Aorta (tissue), 5 donors: ENCODE data around the gene HBM. TPM values are rescaled to one million over a fixed set of nuclear protein-coding genes. Genes with fewer than 3 reads are reported as not detected.
"Not testable (repeated sequence)": the region's sequence is repeated elsewhere in the genome, so short reads cannot be mapped to it uniquely, and the experiment has no call there.

Experiments
- ATAC-seq: fragments of 200-7000 bp; cut with Tn5 transposase; one replicate; pipeline ENCODE4 v1.9.1; 2022; ENCODE audit warnings: moderate library complexity; ENCODE audit not compliant: low FRiP score
- DNase-seq, 2 donors: peaks; one replicate each; pipeline ENCODE4 v3.0.0-alpha.2; 2020
- H3K27ac ChIP-seq, 2 donors: one replicate each; pipeline ENCODE4 v1.5.1; 2013; ENCODE audit warnings: low read length in 2 of 2, mild to moderate bottlenecking in 2 of 2, moderate library complexity in 2 of 2, control low read depth in 1 of 2, inconsistent platforms in 1 of 2, low read depth in 1 of 2
- H3K27me3 ChIP-seq, 2 donors: one replicate each; pipeline ENCODE4 v1.6.1; 2013; ENCODE audit warnings: control low read depth in 1 of 2, low read length in 1 of 2, mild to moderate bottlenecking in 1 of 2, moderate library complexity in 1 of 2; ENCODE audit not compliant: insufficient read depth in 2 of 2, control insufficient read depth in 1 of 2
- H3K36me3 ChIP-seq, 2 donors: one replicate each; pipeline ENCODE4 v1.6.1; 2013; ENCODE audit warnings: control low read depth in 1 of 2, low read length in 1 of 2, mild to moderate bottlenecking in 1 of 2; ENCODE audit not compliant: insufficient read depth in 2 of 2, control insufficient read depth in 1 of 2
- H3K4me1 ChIP-seq, 2 donors: one replicate each; pipeline ENCODE4 v1.6.1; 2013; ENCODE audit warnings: low read length in 2 of 2, control low read depth in 1 of 2, mild to moderate bottlenecking in 1 of 2, moderate library complexity in 1 of 2; ENCODE audit not compliant: insufficient read depth in 2 of 2, control insufficient read depth in 1 of 2
- H3K4me3 ChIP-seq, 2 donors: one replicate each; pipeline ENCODE4 v1.5.1; 2013; ENCODE audit warnings: low read length in 2 of 2, control low read depth in 1 of 2, mild to moderate bottlenecking in 1 of 2
- H3K9me3 ChIP-seq: one replicate; pipeline ENCODE4 v1.6.1; 2013; ENCODE audit warnings: mild to moderate bottlenecking, low read length; ENCODE audit not compliant: control insufficient read depth
- WGBS, 2 donors: extraction: QIAGEN DNeasy Blood & Tissue Kit; methylation state at CpG; one replicate each; pipeline ENCODE4 v1.1.7; 2013; 5-methylcytosine and 5-hydroxymethylcytosine counted together
- intact Hi-C, 2 donors: fragments of 100-400 bp; cut with DNase I; formaldehyde crosslinking; loops; one replicate each; pipeline versions ENCODE4 v1.14.2 to v1.15.0; 2022
- polyA plus RNA-seq, 2 donors: library from polyadenylated mRNA; stranded (reverse); fragments of 200-250 nt; gene quantifications; one replicate each; pipeline ENCODE4 v1.2.3, GENCODE V29; 2013
- total RNA-seq, 2 donors: library from RNA; stranded (reverse); fragmentation: NEBNext Ultra II Directional; extraction: Animal tissue kit (Norgen Biotek cat#: 25700); gene quantifications; one replicate each; pipeline ENCODE4 v1.2.1, GENCODE V29; 2021
- donor health status: healthy with polysubstance abuse.
- donor health status: Bipolar disorder and iron deficiency.
- donor health status: DM: no; HTN: no; CAD: no.
- donor health status: DM: no; HTN: no; CAD: no.
- donor health status: DM: yes; HTN: yes; CAD: no.

HBM gene
- total and polyA plus RNA-seq, 4 donors = 3.1 TPM; not detected in 3

GRCh38 chr16:200388-200787 lies 34.6 kb downstream of the HBM start:
- Histone ChIP-seq H3K36me3 (peaks cover 4 to 16% of the 10 kb centered on the region in 2 donors), H3K27ac (no peak overlapping the region), H3K4me3 (no peak overlapping the region), H3K27me3 (no peaks in the 10 kb centered on the region), H3K9me3 (no peaks in the 10 kb centered on the region), H3K4me1 (no peaks in the 10 kb centered on the region)
- intact Hi-C loops = no loop called here
- ATAC-seq (no peak), DNase-seq (no peak)
- WGBS, 2 donors = 90 to 92% methylated on average over 5 of the region's 5 CpGs

- Histone ChIP-seq H3K9me3 (no peaks in the 10 kb centered on the region), H3K27me3 (no peaks in the 10 kb centered on the region), H3K27ac (no peak overlapping the region), H3K36me3 (peaks cover 16 to 18% of the 10 kb centered on the region in 2 donors), H3K4me1 (no peaks in the 10 kb centered on the region), H3K4me3 (no peak overlapping the region)
- WGBS, 2 donors = 96 to 98% methylated on average over 4 of the region's 4 CpGs
- DNase-seq (no peak), ATAC-seq (no peak)
- intact Hi-C loops = no loop called here
Observed at GRCh38 chr16:203246-203645, 37.5 kb downstream of the HBM start.

GRCh38 chr16:204046-204445 lies 38.3 kb downstream of the HBM start:
- H3K4me1 ChIP-seq, H3K27me3 ChIP-seq, H3K27ac ChIP-seq, DNase-seq, H3K9me3 ChIP-seq, H3K4me3 ChIP-seq, intact Hi-C loops, ATAC-seq: not testable (repeated sequence)
- 94 to 98% methylated on average over 9 of the region's 9 CpGs for WGBS, 2 donors
- peaks cover 13 to 16% of the 10 kb centered on the region in 2 donors for H3K36me3 ChIP-seq

GRCh38 chr16:209359-209758 lies 43.6 kb downstream of the HBM start:
- H3K4me1 ChIP-seq, H3K4me3 ChIP-seq, H3K27me3 ChIP-seq, ATAC-seq, DNase-seq, H3K9me3 ChIP-seq, H3K27ac ChIP-seq, intact Hi-C loops: not testable (repeated sequence)
- 82 to 83% methylated on average over 4 of the region's 4 CpGs for WGBS, 2 donors
- peaks cover 12 to 16% of the 10 kb centered on the region in 2 donors for H3K36me3 ChIP-seq

GRCh38 chr16:211631-212180 lies 45.9 kb downstream of the HBM start:
- 88% methylated on average over 14 of the region's 14 CpGs for WGBS, 2 donors
- H3K4me1 ChIP-seq, H3K4me3 ChIP-seq, intact Hi-C loops, ATAC-seq, DNase-seq, H3K27ac ChIP-seq, H3K9me3 ChIP-seq, H3K27me3 ChIP-seq: not testable (repeated sequence)
- peaks cover 2 to 11% of the 10 kb centered on the region in 2 donors for H3K36me3 ChIP-seq

GRCh38 chr16:212999-213398 lies 47.2 kb downstream of the HBM start:
- DNase-seq = no peak
- peaks cover 2 to 6% of the 10 kb centered on the region in 2 donors for H3K36me3 ChIP-seq
- H3K4me1 ChIP-seq = no peaks in the 10 kb centered on the region
- H3K27me3 ChIP-seq = no peaks in the 10 kb centered on the region
- 87 to 92% methylated on average over 3 of the region's 3 CpGs for WGBS, 2 donors
- no peak overlapping the region for H3K4me3 ChIP-seq
- no peak for ATAC-seq
- no peaks in the 10 kb centered on the region for H3K9me3 ChIP-seq
- H3K27ac ChIP-seq = no peak overlapping the region
- intact Hi-C loops = no loop called here

Other genes with a start within 250 kb of the HBM start
- gene POLR3K, start 112.4 kb upstream of the HBM start, total RNA-seq = 1 to 10 TPM; 6.0 to 6.1 TPM
- gene POLR3K, start 112.4 kb upstream of the HBM start, polyA plus RNA-seq = 10 to 100 TPM in 1 of 2 donors, 1 to 10 TPM in 1; 8.5 to 10.9 TPM
- gene SNRNP25, start 112.2 kb upstream of the HBM start, total RNA-seq = 10 to 100 TPM; 10.7 to 11.1 TPM
- gene SNRNP25, start 112.2 kb upstream of the HBM start, polyA plus RNA-seq = 10 to 100 TPM; 18.5 to 32.2 TPM
- 10 to 100 TPM; 79.2 to 91.0 TPM for gene RHBDF1, start 93.3 kb upstream of the HBM start, total RNA-seq
- 100 to 1,000 TPM in 1 of 2 donors, 10 to 100 TPM in 1; 23.7 to 215 TPM for gene RHBDF1, start 93.3 kb upstream of the HBM start, polyA plus RNA-seq
- 10 to 100 TPM; 56.2 to 59.5 TPM for gene MPG, start 87.8 kb upstream of the HBM start, total RNA-seq
- gene MPG, start 87.8 kb upstream of the HBM start, polyA plus RNA-seq = 100 to 1,000 TPM in 1 of 2 donors, 10 to 100 TPM in 1; 88.7 to 213 TPM
- 10 to 100 TPM; 13.4 to 29.0 TPM for gene NPRL3, start 27.3 kb upstream of the HBM start, total RNA-seq
- gene NPRL3, start 27.3 kb upstream of the HBM start, polyA plus RNA-seq = 10 to 100 TPM in 1 of 2 donors, 1 to 10 TPM in 1; 5.8 to 16.3 TPM
- gene HBZ, start 13.3 kb upstream of the HBM start, total RNA-seq = not detected
- gene HBZ, start 13.3 kb upstream of the HBM start, polyA plus RNA-seq = not detected
- gene HBA2, start 6.9 kb downstream of the HBM start, total RNA-seq = 1,000 to 10,000 TPM in 1 of 2 donors, 100 to 1,000 TPM in 1; 448 to 1,265 TPM
- gene HBA2, start 6.9 kb downstream of the HBM start, polyA plus RNA-seq = 10 to 100 TPM; 30.6 to 35.8 TPM
- 1,000 to 10,000 TPM in 1 of 2 donors, 100 to 1,000 TPM in 1; 559 to 1,337 TPM for gene HBA1, start 10.7 kb downstream of the HBM start, total RNA-seq
- 1 to 10 TPM in 1 of 2 donors, not detected in 1; 8.0 TPM for gene HBA1, start 10.7 kb downstream of the HBM start, polyA plus RNA-seq
- gene HBQ1, start 14.5 kb downstream of the HBM start, total RNA-seq = not detected
- gene HBQ1, start 14.5 kb downstream of the HBM start, polyA plus RNA-seq = not detected
- gene LUC7L, start 63.5 kb downstream of the HBM start, total RNA-seq = 10 to 100 TPM; 69.5 to 98.5 TPM
- 100 to 1,000 TPM in 1 of 2 donors, 10 to 100 TPM in 1; 28.4 to 346 TPM for gene LUC7L, start 63.5 kb downstream of the HBM start, polyA plus RNA-seq
- 10 to 100 TPM; 58.0 to 60.7 TPM for gene FAM234A, start 68.8 kb downstream of the HBM start, total RNA-seq
- 10 to 100 TPM; 32.2 to 53.0 TPM for gene FAM234A, start 68.8 kb downstream of the HBM start, polyA plus RNA-seq
- gene RGS11, start 110.0 kb downstream of the HBM start, total RNA-seq = 10 to 100 TPM in 1 of 2 donors, 1 to 10 TPM in 1; 3.3 to 35.2 TPM
- 10 to 100 TPM in 1 of 2 donors, 1 to 10 TPM in 1; 5.4 to 76.5 TPM for gene RGS11, start 110.0 kb downstream of the HBM start, polyA plus RNA-seq
- gene ARHGDIG, start 114.6 kb downstream of the HBM start, total RNA-seq = 1 to 10 TPM in 1 of 2 donors, not detected in 1; 3.1 TPM
- under 1 TPM in 1 of 2 donors, not detected in 1; 0.75 TPM for gene ARHGDIG, start 114.6 kb downstream of the HBM start, polyA plus RNA-seq
- gene PDIA2, start 117.2 kb downstream of the HBM start, total RNA-seq = 1 to 10 TPM in 1 of 2 donors, not detected in 1; 1.6 TPM
- 1 to 10 TPM; 5.3 to 6.3 TPM for gene PDIA2, start 117.2 kb downstream of the HBM start, polyA plus RNA-seq
- gene AXIN1, start 186.7 kb downstream of the HBM start, total RNA-seq = 10 to 100 TPM; 17.0 to 19.8 TPM
- 10 to 100 TPM in 1 of 2 donors, 1 to 10 TPM in 1; 9.1 to 14.2 TPM for gene AXIN1, start 186.7 kb downstream of the HBM start, polyA plus RNA-seq
- 10 to 100 TPM; 35.5 to 38.0 TPM for gene MRPL28, start 204.6 kb downstream of the HBM start, total RNA-seq
- gene MRPL28, start 204.6 kb downstream of the HBM start, polyA plus RNA-seq = 100 to 1,000 TPM in 1 of 2 donors, 10 to 100 TPM in 1; 42.6 to 107 TPM
- 10 to 100 TPM; 38.9 to 39.0 TPM for gene PGAP6, start 216.0 kb downstream of the HBM start, total RNA-seq
- gene PGAP6, start 216.0 kb downstream of the HBM start, polyA plus RNA-seq = 10 to 100 TPM; 27.4 to 41.4 TPM
- 10 to 100 TPM; 65.6 to 81.9 TPM for gene NME4, start 231.2 kb downstream of the HBM start, total RNA-seq
- gene NME4, start 231.2 kb downstream of the HBM start, polyA plus RNA-seq = 100 to 1,000 TPM in 1 of 2 donors, 10 to 100 TPM in 1; 95.5 to 128 TPM
- gene DECR2, start 235.9 kb downstream of the HBM start, total RNA-seq = 10 to 100 TPM; 10.9 to 15.9 TPM
- gene DECR2, start 235.9 kb downstream of the HBM start, polyA plus RNA-seq = 10 to 100 TPM; 16.2 to 21.8 TPM